Panc1 (cell line): ENCODE measurements around the gene SEZ6L. TPM values are rescaled to one million over a fixed set of nuclear protein-coding genes. Genes with fewer than 3 reads are reported as not detected.

Source experiments
- ATAC-seq: fragments of 200-7000 bp; cut with Tn5 transposase; 2 replicates; pipeline ENCODE4 v1.9.1; 2020; ENCODE audit warnings: mild to moderate bottlenecking, moderate library complexity
- BruUV-seq: library from RNA; stranded (reverse); fragments of 400-500 nt; replicated peaks from 2 replicates; lab custom pipeline; 2021; lab: Mats Ljungman, UMichigan
- CTCF ChIA-PET: fragments of 300-600 bp; sonication (Branson Sonifier 250); formaldehyde crosslinking; loops from one replicate; lab custom pipeline; 2022; ENCODE audit warnings: antibody characterized with exemption; lab: Charles Lee
- POLR2A ChIA-PET: fragments of 300-600 bp; sonication (Branson Sonifier 250); formaldehyde crosslinking; loops from one replicate; lab custom pipeline; 2022; ENCODE audit warnings: antibody characterized with exemption; lab: Charles Lee
- DNase-seq: peaks from one replicate; pipeline ENCODE4 v3.0.0-alpha.2; 2010; ENCODE audit warnings: low read depth, low spot score
- H3K27ac ChIP-seq: 2 replicates; pipeline ENCODE4 v1.5.1; 2011; ENCODE audit warnings: mild to moderate bottlenecking, low read length, inconsistent platforms
- H3K27me3 ChIP-seq: fragments of 200-500 bp; sonication (Bioruptor generic); 2 replicates; pipeline ENCODE4 v1.6.0; 2014; ENCODE audit warnings: low read length, inconsistent platforms; ENCODE audit not compliant: control insufficient read depth, insufficient read depth
- H3K36me3 ChIP-seq: fragments of 200-500 bp; sonication (Bioruptor generic); 2 replicates; pipeline ENCODE4 v1.5.1; 2014; ENCODE audit warnings: inconsistent platforms, mild to moderate bottlenecking, low read length, moderate library complexity; ENCODE audit not compliant: control insufficient read depth, insufficient read depth
- H3K4me1 ChIP-seq: 2 replicates; pipeline ENCODE4 v1.5.1; 2011; ENCODE audit warnings: inconsistent platforms, mild to moderate bottlenecking, low read length, moderate library complexity; ENCODE audit not compliant: control insufficient read depth, insufficient read depth
- H3K4me3 ChIP-seq, 2 experiments: 2 replicates each; pipeline ENCODE4 v1.5.1; 2011 to 2012; ENCODE audit warnings: low read depth in 2 of 2, low read length in 2 of 2, mild to moderate bottlenecking in 2 of 2, inconsistent platforms in 1 of 2, moderate library complexity in 1 of 2
- H3K9me3 ChIP-seq: fragments of 200-500 bp; sonication (Bioruptor generic); 2 replicates; pipeline ENCODE4 v1.5.1; 2014; ENCODE audit warnings: low read depth, mild to moderate bottlenecking, inconsistent platforms, low read length, moderate library complexity; ENCODE audit not compliant: control insufficient read depth, insufficient read depth
- CTCF ChIP-seq: fragments of 450-650 bp; IDR thresholded peaks from 2 replicates; pipeline ENCODE4 v1.5.1; 2017; ENCODE audit warnings: mild to moderate bottlenecking
- POLR2AphosphoS5 ChIP-seq: IDR thresholded peaks from 2 replicates; pipeline ENCODE4 v1.6.1; 2012; ENCODE audit warnings: mild to moderate bottlenecking, low read depth, low read length, moderate library complexity
- REST ChIP-seq, 2 experiments: IDR thresholded peaks; 2 replicates each; pipeline ENCODE4 v1.6.1; 2011 to 2012; ENCODE audit warnings: low read depth in 2 of 2, control low read depth in 1 of 2, low read length in 1 of 2, mild to moderate bottlenecking in 1 of 2, moderate library complexity in 1 of 2; ENCODE audit not compliant: insufficient read depth in 1 of 2
- SIN3A ChIP-seq: IDR thresholded peaks from 2 replicates; pipeline ENCODE4 v1.6.1; 2012; ENCODE audit warnings: low read depth, mild to moderate bottlenecking, low read length, moderate library complexity, borderline replicate concordance; ENCODE audit not compliant: insufficient read depth
- TCF7L2 ChIP-seq: IDR thresholded peaks from 2 replicates; pipeline ENCODE4 v1.6.1; 2011; ENCODE audit warnings: mild to moderate bottlenecking, low read depth, low read length, inconsistent platforms
- in situ Hi-C: cut with HindIII; loops from 2 replicates; pipeline ENCODE4 v1.10.0; 2016; ENCODE audit warnings: low sequenced_read_pairs, low pct_unique_long_range_greater_than_20kb
- intact Hi-C: fragments of 100-400 bp; cut with micrococcal nuclease; formaldehyde crosslinking; loops from one replicate; pipeline ENCODE4 v1.10.0; 2022; ENCODE audit not compliant: unreplicated experiment
- total RNA-seq: library from RNA; stranded (reverse); gene quantifications from one replicate; pipeline ENCODE4 v1.2.1, GENCODE V29; 2021; ENCODE audit not compliant: unreplicated experiment

SEZ6L gene
- total RNA-seq, 1 experiment from 2014 or later = not detected

GRCh38 chr22:26380072-26380830 is 211.0 kb downstream of the SEZ6L start:
- POLR2A ChIA-PET = no interaction called here
- in situ Hi-C loops = no loop called here
- Histone ChIP-seq H3K4me1 (no peaks in the 10 kb centered on the region; the same call in 1 of the 2 replicates), H3K4me3 (no peak overlapping the region), H3K36me3 (no peaks in the 10 kb centered on the region), H3K9me3 (no peaks in the 10 kb centered on the region), H3K27ac (no peak overlapping the region), H3K27me3 (0 out of 2 replicates have a peak, but pooled peaks cover 8% of the 10 kb centered on the region)
- intact Hi-C loops = no loop called here
- ATAC-seq (no peak), DNase-seq (no peak)
- no TSS peak for BruUV-seq
- TF ChIP-seq REST (IDR thresholded peaks at IDR 0.05; ENCODE audit: insufficient read depth in 1 of 2, low read depth in 2 of 2, low read length in 1 of 2) (no peak), SIN3A (no peak), CTCF (no peak), TCF7L2 (no peak), POLR2AphosphoS5 (no peak)
- CTCF ChIA-PET = no interaction called here

- H3K4me3 ChIP-seq = no peak overlapping the region
- ChIA-PET POLR2A (no interaction called here), CTCF (interaction anchor here (1.5 kb wide), 1 partner anchor 16 kb away, joined by 4 read pairs; no protein-coding TSS in a partner anchor)
- H3K27me3 ChIP-seq = 0 out of 2 replicates have a peak, but pooled peaks cover 8% of the 10 kb centered on the region
- DNase-seq (no peak), ATAC-seq (no peak)
- TF ChIP-seq SIN3A = no peak
- no peak for TF ChIP-seq CTCF
- no peak for TF ChIP-seq TCF7L2
- no peak for TF ChIP-seq POLR2AphosphoS5
- TF ChIP-seq REST (IDR thresholded peaks at IDR 0.05; ENCODE audit: insufficient read depth in 1 of 2, low read depth in 2 of 2, low read length in 1 of 2) = no peak
- no peaks in the 10 kb centered on the region for H3K36me3 ChIP-seq
- BruUV-seq = no TSS peak
- in situ Hi-C loops (no loop called here), intact Hi-C loops (no loop called here)
- no peaks in the 10 kb centered on the region; the same call in 1 of the 2 replicates for H3K4me1 ChIP-seq
- no peaks in the 10 kb centered on the region for H3K9me3 ChIP-seq
- H3K27ac ChIP-seq = no peak overlapping the region
Observed at GRCh38 chr22:26382782-26383181, 213.5 kb downstream of the SEZ6L start.
